Measurements from ENCODE around the gene REV3L.
"Not testable (repeated sequence)": the region's sequence is repeated elsewhere in the genome, so short reads cannot be mapped to it uniquely, and the experiment has no call there.

Gene REV3L

DNA sequence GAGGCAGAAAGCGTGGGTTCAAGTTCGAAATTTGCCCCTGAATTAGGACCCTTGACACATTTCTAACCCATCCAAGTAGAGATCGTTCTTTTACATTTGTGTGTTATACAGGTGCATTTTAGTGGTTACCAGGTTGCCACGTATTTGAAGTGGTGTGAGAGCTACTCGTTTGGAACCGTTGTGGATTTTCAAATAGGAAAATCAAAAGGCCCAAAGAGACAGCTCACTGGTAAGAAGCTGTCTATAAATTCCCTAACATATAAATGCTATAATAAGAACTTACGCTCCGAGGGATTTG is 1.6 kb upstream of the REV3L start:
- no peaks in the 10 kb centered on the region for H3K36me3 ChIP-seq (ENCODE audit: insufficient read depth, low read length)
- H3K9me3 ChIP-seq (ENCODE audit: control insufficient read depth, insufficient read depth, low read length) = no peaks in the 10 kb centered on the region; the same call in 1 of the 2 replicates
- peaks cover 13% of the 10 kb centered on the region; the same call in 1 of the 2 replicates for H3K4me1 ChIP-seq (ENCODE audit: insufficient read depth, low read length)
- peak overlapping the region; percentile 77 for H3K9ac ChIP-seq (ENCODE audit: low read depth, low read length)

DNA sequence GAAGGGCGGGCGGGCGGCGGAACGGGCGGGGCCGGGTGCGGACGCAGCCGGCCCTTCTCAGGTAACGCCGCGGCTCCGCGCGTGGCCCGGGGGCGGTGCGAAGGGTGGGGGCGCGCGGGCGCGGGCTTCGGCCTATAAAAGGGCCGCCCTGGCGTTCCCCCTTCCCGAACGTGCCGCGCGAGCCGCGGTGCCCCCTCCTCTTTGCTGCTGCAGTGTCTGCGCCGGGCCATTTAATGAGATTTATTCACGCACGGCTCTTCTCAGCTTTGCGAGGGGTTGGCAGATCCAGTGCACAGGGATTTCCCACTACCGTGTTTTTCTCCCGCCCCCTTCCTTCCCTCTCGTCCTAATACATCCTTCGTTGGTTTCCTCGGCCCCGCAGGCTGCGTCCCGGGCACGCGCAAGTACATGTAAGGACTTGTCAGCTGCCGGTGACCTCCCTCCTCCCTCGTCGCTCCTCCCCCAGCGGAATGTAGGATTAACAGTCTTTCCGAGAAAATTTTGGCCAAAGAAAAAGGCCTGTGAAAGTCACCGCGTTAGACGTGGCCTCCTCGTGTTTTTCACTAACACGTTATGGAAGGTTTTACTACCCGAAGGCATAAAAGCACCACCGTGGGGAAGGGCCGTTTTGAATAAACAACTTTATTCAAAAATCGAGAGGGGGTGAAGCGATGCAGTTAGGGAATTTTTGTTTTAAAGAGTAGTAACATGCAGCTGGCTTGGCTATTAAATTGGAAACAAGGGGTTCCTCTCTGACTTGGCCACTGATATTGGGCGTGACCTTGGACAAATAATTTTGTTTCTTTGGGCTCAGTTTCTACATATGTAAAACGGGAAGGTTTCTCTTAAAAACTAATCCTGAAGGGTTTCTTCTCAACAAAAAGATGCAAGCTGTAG is 966 bp upstream of the REV3L start:
- H3K9ac ChIP-seq (ENCODE audit: low read depth, low read length) = peak overlapping the region; percentile 77
- H3K36me3 ChIP-seq (ENCODE audit: insufficient read depth, low read length) = no peaks in the 10 kb centered on the region
- H3K4me1 ChIP-seq (ENCODE audit: insufficient read depth, low read length) = peaks cover 13% of the 10 kb centered on the region; the same call in 1 of the 2 replicates
- H3K9me3 ChIP-seq (ENCODE audit: control insufficient read depth, insufficient read depth, low read length) = no peaks in the 10 kb centered on the region; the same call in 1 of the 2 replicates

DNA sequence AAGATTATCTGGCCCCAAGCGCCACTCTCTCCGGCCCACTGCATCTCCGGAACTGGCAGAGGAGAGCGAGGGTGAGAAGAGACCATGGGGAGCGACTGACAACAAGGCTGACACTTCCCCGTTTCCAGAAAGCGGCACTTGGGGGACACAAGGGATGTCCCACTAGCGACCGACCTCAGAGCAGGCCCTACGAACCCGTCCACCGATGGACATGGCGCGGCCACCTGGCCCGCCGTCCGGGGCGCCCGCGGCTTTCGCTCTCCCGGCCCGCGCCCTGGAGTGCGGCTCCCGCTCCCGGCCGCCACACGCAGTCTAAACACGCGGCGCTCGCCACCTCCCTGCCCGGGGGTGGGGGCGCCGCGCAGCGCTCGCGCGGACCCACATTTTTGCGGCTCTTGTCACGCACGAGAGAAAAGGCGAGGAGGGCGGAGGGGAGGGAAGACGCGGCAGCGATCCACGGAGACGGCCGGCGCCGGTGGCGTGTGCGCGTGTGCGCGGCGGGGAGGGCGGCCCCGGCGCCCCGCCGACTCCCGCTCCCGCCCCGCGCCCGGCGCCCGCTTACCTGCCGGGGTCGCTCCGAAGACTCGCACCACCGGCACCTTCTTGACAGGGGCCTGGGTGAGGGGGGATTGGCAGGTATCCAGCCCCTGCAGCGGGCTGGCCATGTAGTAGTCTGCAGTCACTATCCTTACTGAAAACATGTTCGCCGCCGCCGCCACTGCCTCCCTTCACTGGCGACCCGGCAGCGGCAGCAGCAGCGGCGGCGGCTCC is 645 bp downstream of the REV3L start:
- Histone ChIP-seq H3K4me1 (ENCODE audit: insufficient read depth, low read length) (peaks cover 23% of the 10 kb centered on the region), H3K36me3 (ENCODE audit: insufficient read depth, low read length) (no peaks in the 10 kb centered on the region), H3K9ac (ENCODE audit: low read depth, low read length) (peak overlapping the region; percentile 77), H3K9me3 (ENCODE audit: control insufficient read depth, insufficient read depth, low read length) (no peaks in the 10 kb centered on the region; the same call in 1 of the 2 replicates)

DNA sequence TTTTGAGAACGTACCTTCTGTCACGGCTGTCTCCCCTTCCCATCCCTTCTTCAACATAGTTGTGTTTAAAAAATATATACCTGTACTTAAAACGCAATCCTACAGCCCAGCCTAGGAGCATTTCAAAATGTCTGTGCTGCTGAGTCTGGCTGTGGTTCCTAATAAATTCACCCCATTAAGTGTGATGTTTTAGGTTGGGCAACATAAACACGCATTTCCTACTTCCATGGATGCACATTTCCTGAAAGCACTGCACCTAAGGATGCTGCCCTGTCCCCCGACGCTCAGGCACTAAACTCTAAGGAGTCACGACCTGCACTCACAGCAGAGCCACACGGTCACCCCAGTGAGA is 1.2 kb downstream of the REV3L start:
- Histone ChIP-seq H3K4me1 (ENCODE audit: insufficient read depth, low read length) (peaks cover 26% of the 10 kb centered on the region), H3K9me3 (ENCODE audit: control insufficient read depth, insufficient read depth, low read length) (no peaks in the 10 kb centered on the region; the same call in 1 of the 2 replicates), H3K36me3 (ENCODE audit: insufficient read depth, low read length) (no peaks in the 10 kb centered on the region), H3K9ac (ENCODE audit: low read depth, low read length) (peak overlapping the region; percentile 77)

DNA sequence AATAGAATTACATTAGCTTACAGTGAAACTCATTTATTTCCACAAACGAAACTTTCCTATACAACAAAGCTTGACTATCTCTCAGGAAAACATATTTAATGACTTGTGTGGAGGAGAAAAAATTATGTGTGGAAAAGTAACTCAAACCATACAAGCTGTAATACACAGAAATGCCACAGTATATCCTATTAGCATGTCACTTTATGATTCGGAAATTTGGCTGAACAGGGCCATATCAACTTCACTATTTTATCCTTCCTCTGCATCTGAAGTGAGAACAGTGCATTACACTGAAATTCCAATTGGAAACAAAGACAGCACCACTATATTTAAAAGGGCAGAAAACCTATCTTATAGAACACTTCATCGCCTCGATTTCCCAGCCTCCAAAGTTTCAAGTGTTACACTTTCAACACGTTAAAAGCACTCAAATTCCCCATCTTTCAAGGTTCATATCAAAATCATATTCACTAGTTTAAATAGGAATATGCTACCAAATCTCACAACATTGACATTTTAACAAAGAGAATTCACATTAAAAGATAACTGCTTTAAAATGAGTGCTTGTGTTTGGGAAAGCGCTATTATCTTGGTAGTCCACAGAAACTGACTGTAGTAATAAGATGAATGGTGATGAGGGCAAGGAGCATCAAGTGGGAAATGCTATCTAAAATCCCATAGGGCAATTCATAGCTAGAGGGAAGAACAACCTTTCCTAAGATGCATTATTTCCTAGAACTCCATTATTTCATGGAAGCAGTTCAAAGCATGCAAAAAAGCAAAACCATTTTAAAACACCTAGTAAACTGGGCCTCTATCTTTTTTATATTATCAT is 1.8 kb downstream of the REV3L start:
- Histone ChIP-seq H3K9me3 (ENCODE audit: control insufficient read depth, insufficient read depth, low read length) (no peaks in the 10 kb centered on the region; the same call in 1 of the 2 replicates), H3K9ac (ENCODE audit: low read depth, low read length) (peak overlapping the region; percentile 77; the same call in 1 of the 2 replicates), H3K4me1 (ENCODE audit: insufficient read depth, low read length) (peaks cover 26% of the 10 kb centered on the region), H3K36me3 (ENCODE audit: insufficient read depth, low read length) (no peaks in the 10 kb centered on the region)

DNA sequence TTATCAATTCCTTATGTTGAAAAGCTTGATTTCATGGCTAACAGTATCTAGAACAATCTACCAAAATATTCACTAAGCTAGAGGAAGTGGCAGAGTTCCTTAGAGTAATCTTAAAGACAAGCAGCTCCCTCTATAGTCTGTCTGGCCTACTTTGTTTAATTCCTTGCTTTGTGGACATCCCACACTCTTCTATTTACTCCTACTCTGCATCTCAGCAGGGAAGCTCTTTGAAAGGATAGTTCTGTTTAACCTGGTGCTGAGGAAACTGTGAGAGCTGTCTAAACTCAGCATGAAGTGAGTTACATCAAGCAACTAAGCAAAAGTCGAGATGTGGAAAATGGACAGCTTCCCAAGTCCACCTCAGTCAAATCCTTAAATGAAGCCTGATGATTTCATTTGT is 4.3 kb downstream of the REV3L start:
- Histone ChIP-seq H3K9ac (ENCODE audit: low read depth, low read length) (no peak overlapping the region), H3K36me3 (ENCODE audit: insufficient read depth, low read length) (no peaks in the 10 kb centered on the region), H3K4me1 (ENCODE audit: insufficient read depth, low read length) (peaks cover 22% of the 10 kb centered on the region), H3K9me3 (ENCODE audit: control insufficient read depth, insufficient read depth, low read length) (no peaks in the 10 kb centered on the region)

DNA sequence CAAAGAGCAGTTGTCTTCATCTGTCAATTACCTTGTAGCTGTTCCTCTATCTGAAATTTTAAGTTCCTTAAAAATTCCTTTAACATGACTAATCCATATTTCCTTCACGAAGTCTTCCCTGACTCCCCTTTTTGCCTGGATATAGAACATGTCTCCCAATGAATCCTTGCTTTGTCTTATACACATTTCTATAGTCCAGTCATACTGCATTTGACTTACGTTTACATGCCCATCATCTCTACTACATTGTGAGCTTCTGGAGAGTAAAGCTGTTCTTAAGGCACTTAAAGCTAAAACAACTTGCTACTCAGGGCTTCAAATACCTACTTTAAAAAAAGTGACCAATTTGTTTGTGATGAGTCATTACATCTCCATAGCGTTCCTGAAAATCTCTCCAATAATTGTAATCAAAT is 4.9 kb downstream of the REV3L start:
- Histone ChIP-seq H3K4me1 (ENCODE audit: insufficient read depth, low read length) (peaks cover 22% of the 10 kb centered on the region), H3K9ac (ENCODE audit: low read depth, low read length) (no peak overlapping the region), H3K36me3 (ENCODE audit: insufficient read depth, low read length) (no peaks in the 10 kb centered on the region), H3K9me3 (ENCODE audit: control insufficient read depth, insufficient read depth, low read length) (no peaks in the 10 kb centered on the region)

DNA sequence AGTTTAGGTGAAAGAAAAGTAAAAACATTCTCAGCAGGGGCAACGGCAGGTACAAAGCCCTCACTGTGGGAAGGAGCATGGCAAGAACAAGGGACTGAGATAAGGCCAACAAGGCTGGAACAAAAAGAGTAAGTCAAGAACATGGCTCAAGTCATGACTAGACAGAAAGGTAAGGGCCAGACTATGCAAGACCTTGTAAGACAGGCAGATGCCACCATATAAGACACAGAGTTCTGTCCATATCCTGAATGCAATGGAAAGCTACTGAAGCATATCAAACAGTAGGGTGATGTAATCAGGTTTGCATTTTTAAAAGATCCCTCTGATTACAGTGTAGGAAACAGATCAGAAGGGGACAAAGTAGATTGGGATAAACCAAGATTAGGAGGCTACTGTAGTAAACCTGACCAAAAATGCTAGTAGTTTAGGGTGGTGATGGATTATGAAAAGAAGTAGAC is 5.5 kb downstream of the REV3L start:
- peaks cover 22% of the 10 kb centered on the region for H3K4me1 ChIP-seq (ENCODE audit: insufficient read depth, low read length)
- no peaks in the 10 kb centered on the region for H3K9me3 ChIP-seq (ENCODE audit: control insufficient read depth, insufficient read depth, low read length)
- H3K36me3 ChIP-seq (ENCODE audit: insufficient read depth, low read length) = no peaks in the 10 kb centered on the region
- no peak overlapping the region for H3K9ac ChIP-seq (ENCODE audit: low read depth, low read length)

DNA sequence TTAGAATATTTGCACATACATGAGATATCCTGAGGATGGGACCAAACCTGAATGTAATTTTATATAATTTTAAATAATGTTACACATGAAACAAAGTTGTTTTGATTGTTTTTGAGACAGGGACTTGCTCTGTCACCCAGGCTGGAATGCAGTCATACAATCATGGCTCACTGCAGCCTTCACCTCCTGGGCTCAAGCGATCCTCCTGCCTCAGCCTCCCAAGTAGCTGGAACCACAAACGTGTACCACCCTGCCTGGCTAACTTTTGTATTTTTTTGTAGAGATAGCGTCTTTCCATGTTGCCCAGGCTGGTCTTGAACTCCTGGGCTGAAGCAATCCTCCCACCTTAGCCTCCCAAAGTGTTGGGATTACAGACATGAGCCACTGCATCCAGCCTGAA is 7.0 kb downstream of the REV3L start:
- not testable (repeated sequence) for H3K9me3 ChIP-seq (ENCODE audit: control insufficient read depth, insufficient read depth, low read length); H3K9ac ChIP-seq (ENCODE audit: low read depth, low read length); H3K36me3 ChIP-seq (ENCODE audit: insufficient read depth, low read length)
- H3K4me1 ChIP-seq (ENCODE audit: insufficient read depth, low read length) = peaks cover 15% of the 10 kb centered on the region

DNA sequence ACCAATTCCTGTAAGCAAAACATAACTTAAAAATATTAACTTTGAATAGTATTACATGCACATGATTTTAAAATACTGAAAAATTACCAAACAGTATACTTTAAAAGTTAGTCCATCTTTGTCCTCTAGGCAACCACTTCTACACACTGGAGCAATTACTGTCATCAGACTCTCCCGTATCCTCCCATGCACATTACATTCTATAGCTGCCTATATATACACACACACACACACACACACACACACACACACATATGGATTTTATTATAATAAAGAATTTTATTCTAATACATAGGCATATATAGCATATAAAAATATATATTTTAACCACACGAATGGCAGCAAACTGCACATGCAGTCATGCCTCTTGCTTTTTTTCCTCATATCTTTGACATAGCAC is 8.2 kb downstream of the REV3L start:
- Histone ChIP-seq H3K36me3 (ENCODE audit: insufficient read depth, low read length) (no peaks in the 10 kb centered on the region), H3K9me3 (ENCODE audit: control insufficient read depth, insufficient read depth, low read length) (no peaks in the 10 kb centered on the region), H3K9ac (ENCODE audit: low read depth, low read length) (no peak overlapping the region), H3K4me1 (ENCODE audit: insufficient read depth, low read length) (peaks cover 13% of the 10 kb centered on the region)

DNA sequence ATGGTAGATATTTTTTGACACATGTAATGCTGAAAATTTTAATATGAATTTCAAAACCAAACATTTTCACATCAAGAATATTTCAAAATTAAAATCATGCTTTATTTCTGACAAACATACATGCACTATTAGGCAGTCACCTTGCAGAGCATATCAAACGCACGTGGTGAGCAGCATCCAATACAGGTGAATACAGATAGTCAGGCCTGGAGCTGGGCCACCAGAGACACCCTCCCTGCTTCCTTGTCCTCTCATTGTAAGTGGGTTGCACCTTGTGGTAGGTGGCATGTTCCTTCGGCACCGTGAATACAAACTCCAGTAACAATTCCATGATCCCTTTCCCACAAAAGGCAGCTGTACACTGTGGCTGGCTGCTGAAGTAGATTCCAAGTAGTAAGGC is 8.9 kb downstream of the REV3L start:
- no peaks in the 10 kb centered on the region for H3K9me3 ChIP-seq (ENCODE audit: control insufficient read depth, insufficient read depth, low read length)
- H3K36me3 ChIP-seq (ENCODE audit: insufficient read depth, low read length) = no peaks in the 10 kb centered on the region
- H3K9ac ChIP-seq (ENCODE audit: low read depth, low read length) = no peak overlapping the region
- peaks cover 13% of the 10 kb centered on the region for H3K4me1 ChIP-seq (ENCODE audit: insufficient read depth, low read length)

DNA sequence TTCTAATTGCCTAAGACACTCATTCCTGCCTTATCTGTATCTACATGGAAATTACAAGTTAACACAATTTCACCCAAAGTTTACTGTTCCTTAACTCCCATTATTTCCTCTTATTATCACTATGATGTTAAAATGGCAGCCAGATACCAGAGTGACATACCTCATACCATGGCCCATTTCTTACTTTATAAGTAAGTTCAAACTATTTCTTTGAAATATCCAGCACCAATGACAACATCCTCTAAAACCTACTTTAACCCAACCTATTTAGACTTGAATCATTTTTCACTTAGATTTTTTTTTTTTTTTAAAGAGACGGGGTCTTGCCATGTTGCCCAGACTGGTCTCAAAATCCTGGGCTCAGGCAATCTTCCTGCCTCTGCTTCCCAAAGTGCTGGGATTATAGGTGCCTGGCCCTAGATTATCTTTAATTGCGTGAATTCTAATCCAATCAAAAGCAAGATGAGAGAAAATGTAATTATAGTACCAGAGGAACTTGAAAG is 10.0 kb downstream of the REV3L start:
- no peaks in the 10 kb centered on the region for H3K9me3 ChIP-seq (ENCODE audit: control insufficient read depth, insufficient read depth, low read length)
- no peak overlapping the region for H3K9ac ChIP-seq (ENCODE audit: low read depth, low read length)
- H3K36me3 ChIP-seq (ENCODE audit: insufficient read depth, low read length) = no peaks in the 10 kb centered on the region
- H3K4me1 ChIP-seq (ENCODE audit: insufficient read depth, low read length) = peaks cover 9% of the 10 kb centered on the region

DNA sequence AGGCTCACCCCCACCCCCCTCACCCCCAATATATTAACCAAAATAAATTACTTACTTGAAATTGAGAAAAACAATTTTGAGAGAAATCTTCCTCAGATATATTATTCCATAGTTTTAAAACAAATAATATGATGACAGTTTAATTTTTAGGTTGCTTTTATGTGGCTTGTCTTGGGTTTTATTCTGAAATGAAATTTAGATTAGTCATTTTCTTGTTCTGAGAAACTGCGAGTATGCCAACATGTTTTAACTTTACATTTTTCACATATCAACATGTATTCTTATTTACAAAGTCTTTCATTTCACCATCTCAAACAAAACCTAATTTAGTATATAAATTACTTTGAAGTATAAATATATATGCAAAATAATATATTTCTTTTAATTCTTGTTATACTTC is 11.1 kb downstream of the REV3L start:
- no peaks in the 10 kb centered on the region for H3K36me3 ChIP-seq (ENCODE audit: insufficient read depth, low read length)
- H3K4me1 ChIP-seq (ENCODE audit: insufficient read depth, low read length) = no peaks in the 10 kb centered on the region
- H3K9me3 ChIP-seq (ENCODE audit: control insufficient read depth, insufficient read depth, low read length) = no peaks in the 10 kb centered on the region
- no peak overlapping the region for H3K9ac ChIP-seq (ENCODE audit: low read depth, low read length)

DNA sequence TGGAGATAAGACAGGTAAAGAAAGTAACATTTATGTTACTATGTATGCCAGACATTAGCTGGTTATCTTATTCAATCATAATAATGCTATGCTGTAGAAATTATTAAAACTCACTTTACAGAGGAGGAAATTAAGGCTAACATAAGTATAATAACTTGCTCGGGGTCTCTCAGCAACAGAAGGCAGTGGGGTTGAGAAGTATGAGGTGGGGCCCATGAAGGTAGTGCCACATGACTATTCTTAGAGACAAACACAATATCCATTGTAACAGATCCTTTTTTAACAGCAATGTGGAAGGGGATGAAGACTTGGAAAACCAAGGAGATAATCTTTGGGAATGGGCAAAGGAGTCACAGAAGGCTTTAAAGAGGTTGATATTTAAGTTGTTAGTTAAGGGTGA is 11.5 kb downstream of the REV3L start:
- Histone ChIP-seq H3K4me1 (ENCODE audit: insufficient read depth, low read length) (no peaks in the 10 kb centered on the region), H3K36me3 (ENCODE audit: insufficient read depth, low read length) (no peaks in the 10 kb centered on the region), H3K9ac (ENCODE audit: low read depth, low read length) (no peak overlapping the region), H3K9me3 (ENCODE audit: control insufficient read depth, insufficient read depth, low read length) (no peaks in the 10 kb centered on the region)

Measured in ES-I3 (cell line).